ENCODE measurements around the gene DBNDD2. TPM values are rescaled to one million over a fixed set of nuclear protein-coding genes. Genes with fewer than 3 reads are reported as not detected.

The DBNDD2 gene
- total and polyA plus RNA-seq, 2 donors = 8.7 to 54.2 TPM

GRCh38 chr20:45433316-45433715 is 25.2 kb downstream of the DBNDD2 start:
- WGBS = 97% methylated on average over 3 of the region's 3 CpGs
- DNase-seq (ENCODE audit: low read depth in 6 of 9, low spot score in 9 of 9) = no peak
- no peak overlapping the region for H3K27ac ChIP-seq (ENCODE audit: low read depth in 1 of 2, low read length in 1 of 2)

DNA sequence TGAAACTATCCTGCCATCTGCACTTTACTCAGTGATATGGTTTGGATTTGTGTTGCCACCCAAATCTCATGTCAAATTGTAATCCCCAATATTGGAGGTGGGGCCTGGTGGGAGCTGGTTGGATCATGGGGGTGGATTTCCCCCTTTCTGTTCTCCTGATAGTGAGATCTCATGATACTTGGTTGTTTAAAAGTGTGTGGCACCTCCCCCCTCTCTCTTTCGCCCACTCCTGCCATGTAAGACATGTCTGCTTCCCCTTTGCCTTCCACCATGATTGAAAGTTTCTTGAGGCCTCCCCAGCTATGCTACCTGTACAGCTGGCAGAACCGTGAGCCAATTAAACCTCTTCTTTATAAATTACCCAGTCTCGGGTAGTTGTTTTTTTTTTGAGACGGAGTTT is 25.9 kb downstream of the DBNDD2 start:
- Histone ChIP-seq H3K27me3 (ENCODE audit: control insufficient read depth in 2 of 2, insufficient read depth in 1 of 2, low read length in 1 of 2) (no peaks in the 10 kb centered on the region), H3K9me3 (ENCODE audit: control insufficient read depth in 2 of 2, insufficient read depth in 1 of 2, low read length in 1 of 2) (no peaks in the 10 kb centered on the region), H3K4me1 (ENCODE audit: control insufficient read depth in 2 of 2, insufficient read depth in 2 of 2, low read length in 2 of 2) (peaks cover 5 to 12% of the 10 kb centered on the region in 2 donors), H3K36me3 (ENCODE audit: control insufficient read depth in 2 of 2, insufficient read depth in 2 of 2, low read length in 1 of 2) (no peaks in the 10 kb centered on the region), H3K27ac (ENCODE audit: low read depth in 1 of 2, low read length in 1 of 2) (no peak overlapping the region), H3K4me3 (ENCODE audit: low read length in 2 of 2) (no peak overlapping the region)
- WGBS = 99% methylated on average over 4 of the region's 4 CpGs
- no peak for DNase-seq (ENCODE audit: low read depth in 6 of 9, low spot score in 9 of 9)

More at GRCh38 chr20:45433316-45433715, 25.2 kb downstream of the DBNDD2 start:
- Histone ChIP-seq H3K4me1 (ENCODE audit: control insufficient read depth in 2 of 2, insufficient read depth in 2 of 2, low read length in 2 of 2) (peaks cover 5 to 12% of the 10 kb centered on the region in 2 donors), H3K4me3 (ENCODE audit: low read length in 2 of 2) (no peak overlapping the region), H3K27me3 (ENCODE audit: control insufficient read depth in 2 of 2, insufficient read depth in 1 of 2, low read length in 1 of 2) (no peaks in the 10 kb centered on the region), H3K36me3 (ENCODE audit: control insufficient read depth in 2 of 2, insufficient read depth in 2 of 2, low read length in 1 of 2) (no peaks in the 10 kb centered on the region), H3K9me3 (ENCODE audit: control insufficient read depth in 2 of 2, insufficient read depth in 1 of 2, low read length in 1 of 2) (no peaks in the 10 kb centered on the region)

GRCh38 chr20:45436732-45437485 is 28.8 kb downstream of the DBNDD2 start:
- H3K4me1 ChIP-seq (ENCODE audit: control insufficient read depth in 2 of 2, insufficient read depth in 2 of 2, low read length in 2 of 2) = peaks cover 5 to 12% of the 10 kb centered on the region in 2 donors
- H3K27me3 ChIP-seq (ENCODE audit: control insufficient read depth in 2 of 2, insufficient read depth in 1 of 2, low read length in 1 of 2) = no peaks in the 10 kb centered on the region
- H3K9me3 ChIP-seq (ENCODE audit: control insufficient read depth in 2 of 2, insufficient read depth in 1 of 2, low read length in 1 of 2) = no peaks in the 10 kb centered on the region
- 17% methylated on average over 33 of the region's 33 CpGs for WGBS
- H3K27ac ChIP-seq (ENCODE audit: low read depth in 1 of 2, low read length in 1 of 2) = peak overlapping the region in 1 of 2 donors; percentile 18
- peak overlapping the region; percentile 53 to 59 for H3K4me3 ChIP-seq (ENCODE audit: low read length in 2 of 2)
- H3K36me3 ChIP-seq (ENCODE audit: control insufficient read depth in 2 of 2, insufficient read depth in 2 of 2, low read length in 1 of 2) = no peaks in the 10 kb centered on the region
- DNase-seq (ENCODE audit: low read depth in 6 of 9, low spot score in 9 of 9) = peak; percentile 52 to 90 (median 77)

DNA sequence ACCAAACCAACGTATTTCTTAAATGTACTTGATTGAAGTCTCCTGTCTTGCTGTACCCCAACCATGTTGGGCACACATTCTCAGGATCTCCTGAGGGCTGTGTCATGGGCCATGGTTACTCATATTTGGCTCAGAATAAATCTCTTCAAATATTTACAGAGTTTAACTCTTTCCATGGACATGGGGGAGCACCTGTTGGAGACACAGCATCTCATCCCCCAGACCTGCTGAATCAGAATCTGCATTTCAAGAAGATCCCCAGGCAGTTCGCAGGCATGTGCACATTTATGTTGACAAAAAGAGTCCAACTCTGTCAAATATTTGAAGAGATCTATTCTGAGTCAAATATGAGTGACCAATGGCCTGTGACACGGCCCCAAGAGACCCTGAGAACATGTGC is 32.3 kb downstream of the DBNDD2 start:
- WGBS = 93% methylated on average over 3 of the region's 3 CpGs

GRCh38 chr20:45440891-45441685 is 33.0 kb downstream of the DBNDD2 start:
- no peaks in the 10 kb centered on the region for H3K9me3 ChIP-seq (ENCODE audit: control insufficient read depth in 2 of 2, insufficient read depth in 1 of 2, low read length in 1 of 2)
- WGBS = 92% methylated on average over 5 of the region's 5 CpGs
- no peak overlapping the region for H3K27ac ChIP-seq (ENCODE audit: low read depth in 1 of 2, low read length in 1 of 2)
- peaks cover 3 to 8% of the 10 kb centered on the region in 2 donors for H3K4me1 ChIP-seq (ENCODE audit: control insufficient read depth in 2 of 2, insufficient read depth in 2 of 2, low read length in 2 of 2)
- peaks cover 2 to 3% of the 10 kb centered on the region in 2 donors for H3K27me3 ChIP-seq (ENCODE audit: control insufficient read depth in 2 of 2, insufficient read depth in 1 of 2, low read length in 1 of 2)
- H3K4me3 ChIP-seq (ENCODE audit: low read length in 2 of 2) = no peak overlapping the region
- no peaks in the 10 kb centered on the region for H3K36me3 ChIP-seq (ENCODE audit: control insufficient read depth in 2 of 2, insufficient read depth in 2 of 2, low read length in 1 of 2)
- no peak for DNase-seq (ENCODE audit: low read depth in 6 of 9, low spot score in 9 of 9)

More for the DNA sequence above, 32.3 kb downstream of the DBNDD2 start:
- Histone ChIP-seq H3K4me3 (ENCODE audit: low read length in 2 of 2) (no peak overlapping the region), H3K9me3 (ENCODE audit: control insufficient read depth in 2 of 2, insufficient read depth in 1 of 2, low read length in 1 of 2) (no peaks in the 10 kb centered on the region), H3K27ac (ENCODE audit: low read depth in 1 of 2, low read length in 1 of 2) (no peak overlapping the region), H3K27me3 (ENCODE audit: control insufficient read depth in 2 of 2, insufficient read depth in 1 of 2, low read length in 1 of 2) (peaks cover 2 to 3% of the 10 kb centered on the region in 2 donors), H3K36me3 (ENCODE audit: control insufficient read depth in 2 of 2, insufficient read depth in 2 of 2, low read length in 1 of 2) (no peaks in the 10 kb centered on the region), H3K4me1 (ENCODE audit: control insufficient read depth in 2 of 2, insufficient read depth in 2 of 2, low read length in 2 of 2) (peaks cover 3 to 8% of the 10 kb centered on the region in 2 donors)
- DNase-seq (ENCODE audit: low read depth in 6 of 9, low spot score in 9 of 9) = no peak

DNA sequence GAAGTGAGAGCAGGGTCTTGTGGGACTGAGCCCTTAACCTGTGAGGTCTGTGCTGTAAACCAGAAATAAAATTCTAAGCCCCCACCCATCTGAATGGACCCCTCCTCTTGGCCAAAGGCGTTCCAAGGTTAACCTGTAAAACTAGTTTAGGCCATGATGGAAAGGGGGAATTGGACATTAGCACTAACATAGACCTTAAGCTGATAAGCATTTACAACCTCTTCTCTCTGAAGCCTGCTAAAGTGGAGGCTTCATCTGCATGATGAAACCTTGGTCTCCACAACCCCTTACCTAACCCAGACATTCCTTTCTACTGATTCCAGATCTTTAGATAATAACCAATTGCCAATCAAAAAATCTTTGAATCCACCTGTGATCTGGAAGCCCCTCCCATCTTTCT is 33.7 kb downstream of the DBNDD2 start:
- WGBS = 88% methylated on average over 1 of the region's 1 CpG
- DNase-seq (ENCODE audit: low read depth in 6 of 9, low spot score in 9 of 9) = no peak
- peaks cover 3 to 5% of the 10 kb centered on the region in 2 donors for H3K4me1 ChIP-seq (ENCODE audit: control insufficient read depth in 2 of 2, insufficient read depth in 2 of 2, low read length in 2 of 2)

DNA sequence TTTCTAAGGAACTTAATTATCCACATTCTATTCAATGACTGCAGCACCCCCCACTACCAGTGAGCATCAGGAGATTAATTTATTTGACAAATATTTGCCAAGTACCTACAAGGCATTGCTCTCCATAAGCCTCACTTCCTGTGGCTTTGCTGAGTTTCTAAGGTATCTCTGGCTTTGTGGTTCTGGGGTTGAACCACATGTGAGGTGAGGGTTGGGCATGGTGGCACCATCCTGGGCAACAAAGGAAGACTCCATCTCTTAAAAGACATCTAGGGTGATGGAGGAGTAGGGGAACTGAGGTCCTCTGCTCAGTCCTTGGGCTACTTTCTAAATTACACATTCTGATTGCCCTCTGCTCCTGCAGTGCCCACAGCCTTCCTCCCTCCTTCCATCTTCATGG is 36.0 kb downstream of the DBNDD2 start:
- DNase-seq (ENCODE audit: low read depth in 6 of 9, low spot score in 9 of 9) = peak in 1 of 9 donors; percentile 38
- H3K36me3 ChIP-seq (ENCODE audit: control insufficient read depth in 2 of 2, insufficient read depth in 2 of 2, low read length in 1 of 2) = no peaks in the 10 kb centered on the region
- peaks cover 3 to 4% of the 10 kb centered on the region in 2 donors for H3K4me1 ChIP-seq (ENCODE audit: control insufficient read depth in 2 of 2, insufficient read depth in 2 of 2, low read length in 2 of 2)
- H3K4me3 ChIP-seq (ENCODE audit: low read length in 2 of 2) = no peak overlapping the region
- H3K27me3 ChIP-seq (ENCODE audit: control insufficient read depth in 2 of 2, insufficient read depth in 1 of 2, low read length in 1 of 2) = peaks cover 3 to 4% of the 10 kb centered on the region in 2 donors
- no peak overlapping the region for H3K27ac ChIP-seq (ENCODE audit: low read depth in 1 of 2, low read length in 1 of 2)
- no peaks in the 10 kb centered on the region for H3K9me3 ChIP-seq (ENCODE audit: control insufficient read depth in 2 of 2, insufficient read depth in 1 of 2, low read length in 1 of 2)

More for the DNA sequence above, 33.7 kb downstream of the DBNDD2 start:
- Histone ChIP-seq H3K27ac (ENCODE audit: low read depth in 1 of 2, low read length in 1 of 2) (no peak overlapping the region), H3K9me3 (ENCODE audit: control insufficient read depth in 2 of 2, insufficient read depth in 1 of 2, low read length in 1 of 2) (no peaks in the 10 kb centered on the region), H3K27me3 (ENCODE audit: control insufficient read depth in 2 of 2, insufficient read depth in 1 of 2, low read length in 1 of 2) (peaks cover 3 to 4% of the 10 kb centered on the region in 2 donors), H3K4me3 (ENCODE audit: low read length in 2 of 2) (no peak overlapping the region), H3K36me3 (ENCODE audit: control insufficient read depth in 2 of 2, insufficient read depth in 2 of 2, low read length in 1 of 2) (no peaks in the 10 kb centered on the region)

DNA sequence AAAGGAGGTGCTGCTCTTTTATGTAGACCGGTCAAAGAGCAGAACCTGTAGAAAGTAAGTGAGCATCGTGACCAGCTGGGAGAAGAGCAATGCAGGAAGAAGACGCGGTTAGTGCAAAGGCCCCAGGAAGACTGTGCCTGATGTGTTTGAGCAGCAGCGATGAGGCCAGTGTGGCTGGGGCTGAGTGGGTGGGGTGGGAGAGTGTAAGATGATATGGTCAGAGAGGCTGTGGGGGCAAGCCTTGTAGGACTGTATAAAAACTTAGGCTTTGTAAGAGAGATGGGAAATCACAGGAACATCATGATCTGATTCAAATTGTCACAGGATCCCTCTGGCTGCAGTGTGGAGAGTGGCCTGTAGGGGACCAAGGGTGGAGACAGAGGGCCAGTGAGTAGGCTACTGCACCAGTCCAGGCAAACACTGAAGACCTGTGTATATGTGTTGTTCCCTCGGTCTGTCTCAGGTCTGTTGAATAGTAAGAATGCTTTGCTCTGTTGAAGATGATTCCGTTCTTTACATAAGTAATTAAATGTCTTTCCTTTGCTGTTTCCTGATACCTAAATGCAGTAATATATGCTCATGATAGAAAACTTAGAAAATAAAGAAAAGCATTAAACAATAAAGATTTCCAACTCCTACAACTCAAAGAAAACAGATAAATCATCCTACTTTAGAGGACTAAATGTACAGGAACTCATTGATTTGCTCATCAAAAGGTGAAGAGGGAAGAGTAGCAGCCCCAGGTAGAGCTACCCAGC is 37.9 kb downstream of the DBNDD2 start:
- Histone ChIP-seq H3K27me3 (ENCODE audit: control insufficient read depth in 2 of 2, insufficient read depth in 1 of 2, low read length in 1 of 2) (peaks cover 3 to 4% of the 10 kb centered on the region in 2 donors), H3K9me3 (ENCODE audit: control insufficient read depth in 2 of 2, insufficient read depth in 1 of 2, low read length in 1 of 2) (no peaks in the 10 kb centered on the region), H3K4me3 (ENCODE audit: low read length in 2 of 2) (no peak overlapping the region), H3K36me3 (ENCODE audit: control insufficient read depth in 2 of 2, insufficient read depth in 2 of 2, low read length in 1 of 2) (no peaks in the 10 kb centered on the region), H3K4me1 (ENCODE audit: control insufficient read depth in 2 of 2, insufficient read depth in 2 of 2, low read length in 2 of 2) (peaks cover 3 to 4% of the 10 kb centered on the region in 2 donors), H3K27ac (ENCODE audit: low read depth in 1 of 2, low read length in 1 of 2) (no peak overlapping the region)
- no peak for DNase-seq (ENCODE audit: low read depth in 6 of 9, low spot score in 9 of 9)
- WGBS = 63% methylated on average over 7 of the region's 7 CpGs
